GM23338 (cell line): Measurements from ENCODE around the gene CPNE7. TPM values are rescaled to one million over a fixed set of nuclear protein-coding genes. Genes with fewer than 3 reads are reported as not detected.

ENCODE experiments used
- ATAC-seq: fragments of 200-7000 bp; cut with Tn5 transposase; 3 replicates; pipeline ENCODE4 v1.9.1; 2020
- DNase-seq: peaks from one replicate; pipeline ENCODE4 v3.0.0-alpha.2; 2015; ENCODE audit warnings: low spot score
- H2AFZ ChIP-seq: fragments of 200-600 bp; sonication (generic); 2 replicates; pipeline ENCODE4 v1.8.0; 2016; ENCODE audit warnings: antibody characterized with exemption, mild to moderate bottlenecking, moderate library complexity
- H3F3A ChIP-seq: fragments of 200-600 bp; sonication (generic); replicated peaks from 2 replicates; pipeline ENCODE4 v1.8.0; 2017; ENCODE audit warnings: antibody characterized with exemption, mixed run types, low read depth
- H3K27ac ChIP-seq: fragments of 200-600 bp; sonication (generic); 2 replicates; pipeline ENCODE4 v1.6.1; 2016; ENCODE audit warnings: low read depth
- H3K27me3 ChIP-seq: fragments of 200-600 bp; sonication (generic); 2 replicates; pipeline ENCODE4 v1.8.0; 2016; ENCODE audit warnings: mild to moderate bottlenecking, mixed run types, moderate library complexity; ENCODE audit not compliant: insufficient read depth
- H3K36me3 ChIP-seq: fragments of 200-600 bp; sonication (generic); 2 replicates; pipeline ENCODE4 v1.8.0; 2016; ENCODE audit warnings: mild to moderate bottlenecking; ENCODE audit not compliant: insufficient read depth
- H3K4me1 ChIP-seq: fragments of 200-600 bp; sonication (generic); 2 replicates; pipeline ENCODE4 v1.8.0; 2016; ENCODE audit warnings: mild to moderate bottlenecking, moderate library complexity; ENCODE audit not compliant: insufficient read depth
- H3K4me2 ChIP-seq: fragments of 200-600 bp; sonication (generic); 2 replicates; pipeline ENCODE4 v1.7.1; 2017; ENCODE audit warnings: mixed run types
- H3K4me3 ChIP-seq: fragments of 200-600 bp; sonication (generic); 2 replicates; pipeline ENCODE4 v1.6.1; 2016; ENCODE audit warnings: mixed run types
- H3K79me2 ChIP-seq: fragments of 200-600 bp; sonication (generic); replicated peaks from 2 replicates; pipeline ENCODE4 v1.8.0; 2017; ENCODE audit warnings: mild to moderate bottlenecking; ENCODE audit not compliant: insufficient read depth
- H3K9me2 ChIP-seq: fragments of 200-600 bp; sonication (generic); 2 replicates; pipeline ENCODE4 v1.8.0; 2017; ENCODE audit not compliant: insufficient read depth
- H4K20me1 ChIP-seq: fragments of 200-600 bp; sonication (generic); replicated peaks from 2 replicates; pipeline ENCODE4 v1.8.0; 2017; ENCODE audit warnings: mild to moderate bottlenecking; ENCODE audit not compliant: insufficient read depth
- H3K27ac Mint-ChIP-seq: 2 replicates; pipeline ENCODE4 v1.8.0; 2020; ENCODE audit warnings: inconsistent platforms, mild to moderate bottlenecking, moderate library complexity, mixed read lengths
- H3K27me3 Mint-ChIP-seq: 3 replicates; pipeline ENCODE4 v1.8.0; 2022; ENCODE audit warnings: low read depth, mild to moderate bottlenecking, moderate library complexity, mixed read lengths, inconsistent platforms; ENCODE audit not compliant: insufficient read depth, poor library complexity
- H3K36me3 Mint-ChIP-seq: 3 replicates; pipeline ENCODE4 v1.8.0; 2021; ENCODE audit warnings: low read depth, mild to moderate bottlenecking, inconsistent platforms, moderate library complexity, mixed read lengths
- H3K4me1 Mint-ChIP-seq: 3 replicates; pipeline ENCODE4 v1.8.0; 2020; ENCODE audit warnings: mild to moderate bottlenecking, inconsistent platforms, mixed read lengths
- H3K4me3 Mint-ChIP-seq: 3 replicates; pipeline ENCODE4 v1.8.0; 2021; ENCODE audit warnings: moderate library complexity, mild to moderate bottlenecking, inconsistent platforms, mixed read lengths
- H3K9me3 Mint-ChIP-seq: 3 replicates; pipeline ENCODE4 v1.8.0; 2020; ENCODE audit warnings: moderate library complexity, mild to moderate bottlenecking, inconsistent platforms, mixed read lengths
- CREB1 ChIP-seq: fragments of 250-450 bp; sonication (Bioruptor Pico); IDR thresholded peaks from 2 replicates; pipeline ENCODE4 v1.5.0; 2020; ENCODE audit warnings: low read depth, mild to moderate bottlenecking, moderate library complexity
- CTCF ChIP-seq, 2 experiments: fragments of 200-600 bp in 1 of 2; sonication (generic) in 1 of 2; conservative IDR thresholded peaks; 2 replicates each; pipeline versions ENCODE4 v1.5.1 to v1.6.1; 2016 to 2017; ENCODE audit warnings: antibody characterized with exemption in 2 of 2, low read depth in 2 of 2, mild to moderate bottlenecking in 2 of 2, moderate library complexity in 1 of 2
- ETS1 ChIP-seq: IDR thresholded peaks from 2 replicates; pipeline ENCODE4 v1.6.1; 2016; ENCODE audit warnings: antibody characterized with exemption
- EZH2 ChIP-seq: fragments of 200-600 bp; sonication (generic); IDR thresholded peaks from one replicate; pipeline ENCODE4 v1.8.0; 2017; ENCODE audit warnings: antibody characterized with exemption, mild to moderate bottlenecking, low read depth; ENCODE audit not compliant: unreplicated experiment
- EZH2phosphoT487 ChIP-seq: fragments of 200-600 bp; sonication (generic); IDR thresholded peaks from one replicate; pipeline ENCODE4 v1.8.1; 2018; ENCODE audit warnings: antibody characterized with exemption; ENCODE audit not compliant: unreplicated experiment
- JUNB ChIP-seq: IDR thresholded peaks from one replicate; pipeline ENCODE4 v1.6.1; 2016; ENCODE audit warnings: antibody characterized with exemption; ENCODE audit not compliant: unreplicated experiment
- NANOG ChIP-seq: IDR thresholded peaks from 2 replicates; pipeline ENCODE4 v1.6.1; 2016; ENCODE audit warnings: antibody characterized with exemption, borderline replicate concordance
- POLR2AphosphoS5 ChIP-seq: IDR thresholded peaks from 2 replicates; pipeline ENCODE4 v1.6.1; 2016; ENCODE audit warnings: antibody characterized with exemption, low read depth
- REST ChIP-seq: IDR thresholded peaks from one replicate; pipeline ENCODE4 v1.6.1; 2018; ENCODE audit warnings: antibody characterized with exemption; ENCODE audit not compliant: unreplicated experiment
- STAT1 ChIP-seq: IDR thresholded peaks from one replicate; pipeline ENCODE4 v1.6.1; 2016; ENCODE audit warnings: antibody characterized with exemption; ENCODE audit not compliant: unreplicated experiment
- ZNF114 ChIP-seq: fragments of 250-450 bp; sonication (Bioruptor Pico); IDR thresholded peaks from 2 replicates; pipeline ENCODE4 v1.5.0; 2020; ENCODE audit warnings: mild to moderate bottlenecking, moderate library complexity
- ZNF331 ChIP-seq: fragments of 250-450 bp; sonication (Bioruptor Pico); IDR thresholded peaks from 2 replicates; pipeline ENCODE4 v1.5.0; 2020; ENCODE audit warnings: low read depth, mild to moderate bottlenecking, moderate library complexity
- ZNF462 ChIP-seq: fragments of 250-450 bp; sonication (Bioruptor Pico); IDR thresholded peaks from 2 replicates; pipeline ENCODE4 v1.5.0; 2020; ENCODE audit warnings: mild to moderate bottlenecking, moderate library complexity
- polyA plus RNA-seq: library from polyadenylated mRNA; unstranded; fragments of >200 nt; fragmentation: Nextera tagmentation; extraction: Ambion mirVana; gene quantifications from 2 replicates; pipeline ENCODE4 v1.2.1, GENCODE V29; 2016
- total RNA-seq: library from RNA; depleted of rRNA; stranded (reverse); fragments of >200 nt; shearing (Covaris generic); gene quantifications from 2 replicates; pipeline ENCODE4 v1.2.3, GENCODE V29; 2014

Gene CPNE7
- total and polyA plus RNA-seq, 2 experiments from 2014 or later = 11.2 to 15.7 TPM

GRCh38 chr16:89536886-89537548 lies 38.5 kb upstream of the CPNE7 start:
- no peak for DNase-seq
- peaks cover 19% of the 10 kb centered on the region for H4K20me1 ChIP-seq
- peaks cover 35% of the 10 kb centered on the region for H3K36me3 ChIP-seq
- no peaks in the 10 kb centered on the region for H3K4me1 ChIP-seq
- no peaks in the 10 kb centered on the region for H3K27me3 Mint-ChIP-seq
- H3K36me3 Mint-ChIP-seq = peaks cover 60% of the 10 kb centered on the region
- H3K4me3 Mint-ChIP-seq = no peak overlapping the region
- H3K4me2 ChIP-seq = no peak overlapping the region
- no peak overlapping the region for H2AFZ ChIP-seq
- 0 out of 2 replicates have a peak, but pooled peaks cover 7% of the 10 kb centered on the region for H3F3A ChIP-seq
- no peak overlapping the region for H3K27ac Mint-ChIP-seq
- no peak for ATAC-seq
- no peak overlapping the region for H3K27ac ChIP-seq
- H3K4me3 ChIP-seq = no peak overlapping the region
- TF ChIP-seq ZNF114 (CRISPR knock-in tag) (no peak), EZH2 (no peak), ZNF331 (CRISPR knock-in tag) (no peak), ZNF462 (no peak), CREB1 (CRISPR knock-in tag) (no peak), NANOG (no peak), JUNB (no peak), ETS1 (no peak), REST (no peak), STAT1 (no peak), POLR2AphosphoS5 (no peak), EZH2phosphoT487 (no peak), CTCF (conservative IDR thresholded peaks at IDR 0.05; ENCODE audit: low read depth in 2 of 2) (no peak)
- H3K79me2 ChIP-seq = 0 out of 2 replicates have a peak, but pooled peaks cover 5% of the 10 kb centered on the region
- no peaks in the 10 kb centered on the region for H3K9me2 ChIP-seq
- H3K27me3 ChIP-seq = no peaks in the 10 kb centered on the region
- H3K9me3 Mint-ChIP-seq = no peaks in the 10 kb centered on the region
- no peaks in the 10 kb centered on the region for H3K4me1 Mint-ChIP-seq
